ENCODE data around the gene TBL1XR1. TPM values are rescaled to one million over a fixed set of nuclear protein-coding genes. Genes with fewer than 3 reads are reported as not detected.

Gene TBL1XR1
- total RNA-seq, 1 experiment from 2014 or later, result 180 TPM

- ATAC-seq, result peak; percentile 31; the same call in 1 of the 2 replicates
- Histone ChIP-seq H3K4me1 (ENCODE audit: control insufficient read depth in 1 of 2, insufficient read depth in 2 of 2, low read length in 2 of 2) (peaks cover 9 to 33% of the 10 kb centered on the region in 2 experiments), H3K27ac (ENCODE audit: low read depth, low read length) (no peak overlapping the region), H3K79me2 (ENCODE audit: insufficient read depth, low read length) (peaks cover 8% of the 10 kb centered on the region), H3K9me2 (ENCODE audit: insufficient read depth) (0 out of 2 replicates have a peak, but pooled peaks cover 3% of the 10 kb centered on the region), H3K27me3 (ENCODE audit: insufficient read depth, low read length) (no peaks in the 10 kb centered on the region), H3K36me3 (ENCODE audit: control insufficient read depth in 1 of 2, insufficient read depth in 2 of 2, low read length in 2 of 2) (peaks cover 11 to 26% of the 10 kb centered on the region in 2 experiments), H4K20me1 (ENCODE audit: insufficient read depth) (no peaks in the 10 kb centered on the region), H2AFZ (ENCODE audit: low read depth, low read length, poor library complexity, severe bottlenecking) (no peak overlapping the region), H3K4me2 (ENCODE audit: low read length) (no peak overlapping the region), H3K9me3 (ENCODE audit: control insufficient read depth in 1 of 2, insufficient read depth in 1 of 2, low read depth in 1 of 2, low read length in 2 of 2) (no peaks in the 10 kb centered on the region), H3K9ac (ENCODE audit: low read length) (no peak overlapping the region), H3K4me3 (replicated peaks in 1 of 2; ENCODE audit: low read depth in 1 of 2, low read length in 2 of 2) (no peak overlapping the region)
- DNase-seq (ENCODE audit: low read depth, low spot score), result no peak
- no TSS peak for BruUV-seq (replicated peaks)
- intact Hi-C loops (cut with micrococcal nuclease), result no loop called here
- ChIA-PET CTCF (no interaction called here), POLR2A (no interaction called here), RAD21 (ENCODE audit: low non-redundant PET in 1 of 2, low total read pairs in 2 of 2, uncharacterized antibody in 2 of 2, unreplicated experiment in 2 of 2) (no interaction called here)
- TF ChIP-seq ZNF274 (IDR thresholded peaks at IDR 0.05; ENCODE audit: low read depth, low read length) (no peak), ELF1 (IDR thresholded peaks at IDR 0.05; ENCODE audit: borderline replicate concordance, low read depth) (no peak), POLR2A (IDR thresholded peaks at IDR 0.05; ENCODE audit: borderline replicate concordance, extremely low read depth, insufficient read depth, insufficient read length) (no peak), YY1 (IDR thresholded peaks at IDR 0.05; ENCODE audit: extremely low read depth, insufficient replicate concordance, low read depth, low read length) (no peak), TCF7L2 (IDR thresholded peaks at IDR 0.05; ENCODE audit: borderline replicate concordance, extremely low read depth, insufficient read depth, insufficient read length) (no peak), SIN3A (IDR thresholded peaks at IDR 0.05; ENCODE audit: low read depth) (no peak), ZBTB33 (IDR thresholded peaks at IDR 0.05; ENCODE audit: extremely low read depth, insufficient replicate concordance, low read length) (no peak), MAX (IDR thresholded peaks at IDR 0.05) (no peak), JUND (IDR thresholded peaks at IDR 0.05) (no peak), SP1 (IDR thresholded peaks at IDR 0.05; ENCODE audit: low read depth) (no peak), FOSL1 (IDR thresholded peaks at IDR 0.05; ENCODE audit: low read depth) (no peak), EZH2phosphoT487 (IDR thresholded peaks at IDR 0.05; ENCODE audit: borderline replicate concordance) (no peak), CEBPB (IDR thresholded peaks at IDR 0.05; ENCODE audit: low read depth) (no peak), SRF (IDR thresholded peaks at IDR 0.05; ENCODE audit: low read depth) (no peak), ATF3 (IDR thresholded peaks at IDR 0.05) (no peak), RAD21 (IDR thresholded peaks at IDR 0.05; ENCODE audit: low read depth) (no peak), POLR2AphosphoS5 (IDR thresholded peaks at IDR 0.05; ENCODE audit: low read depth, low read length) (no peak)
Observed at GRCh38 chr3:177041730-177042551, 155.3 kb downstream of the TBL1XR1 start.

Data from HCT116 (cell line).